ENCODE measurements around the gene AZGP1.

GRCh38 chr7:100010901-100011300 is 35.1 kb upstream of the AZGP1 start:
- TF ChIP-seq POLR2A (IDR thresholded peaks at IDR 0.05) (no peak), CTCF (IDR thresholded peaks at IDR 0.05) (no peak)
